SU-DHL-6 (cell line): Measurements from ENCODE around the gene GNA14.

Experiments
- H2AFZ ChIP-seq: fragments of 200-600 bp; sonication (generic); 2 replicates; pipeline ENCODE4 v1.6.1; 2014; ENCODE audit warnings: low read depth, mild to moderate bottlenecking, moderate library complexity, mixed read lengths, antibody characterized with exemption, low read length; ENCODE audit not compliant: severe bottlenecking
- H3F3A ChIP-seq: fragments of 200-600 bp; shearing (Covaris generic); 2 replicates; pipeline ENCODE4 v1.6.0; 2016; ENCODE audit warnings: antibody characterized with exemption, mild to moderate bottlenecking; ENCODE audit not compliant: insufficient read depth
- H3K27ac ChIP-seq: fragments of 200-600 bp; sonication (generic); 2 replicates; pipeline ENCODE4 v1.5.1; 2016; ENCODE audit warnings: low read depth, mild to moderate bottlenecking, low read length, moderate library complexity, mixed read lengths
- H3K27me3 ChIP-seq: fragments of 200-600 bp; sonication (generic), shearing (Covaris generic); 2 replicates; pipeline ENCODE4 v1.6.0; 2014; ENCODE audit warnings: mild to moderate bottlenecking, low read length
- H3K36me3 ChIP-seq: fragments of 200-600 bp; sonication (generic); 2 replicates; pipeline ENCODE4 v1.6.1; 2014; ENCODE audit warnings: mild to moderate bottlenecking, low read length, mixed read lengths
- H3K4me2 ChIP-seq: fragments of 300-600, 200-600 bp; shearing (Covaris generic), sonication (generic); 2 replicates; pipeline ENCODE4 v1.6.0; 2014; ENCODE audit warnings: low read length, low read depth, mild to moderate bottlenecking; ENCODE audit not compliant: poor library complexity, severe bottlenecking
- H3K4me3 ChIP-seq: fragments of 200-600 bp; sonication (generic); 2 replicates; pipeline ENCODE4 v1.5.1; 2014; ENCODE audit warnings: antibody characterized with exemption, low read length, mild to moderate bottlenecking, mixed read lengths; ENCODE audit not compliant: insufficient read depth, poor library complexity, severe bottlenecking
- H3K79me2 ChIP-seq: fragments of 200-600 bp; sonication (generic); 2 replicates; pipeline ENCODE4 v1.6.1; 2014; ENCODE audit warnings: mild to moderate bottlenecking, low read length, moderate library complexity; ENCODE audit not compliant: insufficient read depth
- H3K9ac ChIP-seq: fragments of 200-600 bp; sonication (generic); 2 replicates; pipeline ENCODE4 v1.7.0; 2014; ENCODE audit warnings: mild to moderate bottlenecking, low read length
- H3K9me2 ChIP-seq: fragments of 200-600 bp; sonication (generic); replicated peaks from 2 replicates; pipeline ENCODE4 v1.6.1; 2014; ENCODE audit warnings: low read length; ENCODE audit not compliant: insufficient read depth
- H3K9me3 ChIP-seq: fragments of 200-600 bp; sonication (generic); 2 replicates; pipeline ENCODE4 v1.6.1; 2014; ENCODE audit warnings: low read length, mixed read lengths; ENCODE audit not compliant: insufficient read depth
- H4K20me1 ChIP-seq: fragments of 200-600 bp; sonication (generic); 2 replicates; pipeline ENCODE4 v1.6.1; 2014; ENCODE audit warnings: low read depth, mild to moderate bottlenecking, antibody characterized with exemption, low read length, moderate library complexity, mixed read lengths
- EZH2phosphoT487 ChIP-seq: fragments of 200-600 bp; sonication (generic), shearing (Covaris generic); conservative IDR thresholded peaks from 2 replicates; pipeline ENCODE4 v1.6.1; 2018; ENCODE audit warnings: mild to moderate bottlenecking, antibody characterized with exemption, low read length, moderate library complexity, mixed read lengths
- TF ChIP-seq, protein P1 (sequence below): fragments of 200-600 bp; sonication (generic); IDR thresholded peaks from one replicate; pipeline ENCODE4 v1.5.1; 2017; ENCODE audit warnings: antibody characterized with exemption, mild to moderate bottlenecking, low read length, moderate library complexity; ENCODE audit not compliant: insufficient read depth, poor library complexity, severe bottlenecking

The GNA14 gene

DNA sequence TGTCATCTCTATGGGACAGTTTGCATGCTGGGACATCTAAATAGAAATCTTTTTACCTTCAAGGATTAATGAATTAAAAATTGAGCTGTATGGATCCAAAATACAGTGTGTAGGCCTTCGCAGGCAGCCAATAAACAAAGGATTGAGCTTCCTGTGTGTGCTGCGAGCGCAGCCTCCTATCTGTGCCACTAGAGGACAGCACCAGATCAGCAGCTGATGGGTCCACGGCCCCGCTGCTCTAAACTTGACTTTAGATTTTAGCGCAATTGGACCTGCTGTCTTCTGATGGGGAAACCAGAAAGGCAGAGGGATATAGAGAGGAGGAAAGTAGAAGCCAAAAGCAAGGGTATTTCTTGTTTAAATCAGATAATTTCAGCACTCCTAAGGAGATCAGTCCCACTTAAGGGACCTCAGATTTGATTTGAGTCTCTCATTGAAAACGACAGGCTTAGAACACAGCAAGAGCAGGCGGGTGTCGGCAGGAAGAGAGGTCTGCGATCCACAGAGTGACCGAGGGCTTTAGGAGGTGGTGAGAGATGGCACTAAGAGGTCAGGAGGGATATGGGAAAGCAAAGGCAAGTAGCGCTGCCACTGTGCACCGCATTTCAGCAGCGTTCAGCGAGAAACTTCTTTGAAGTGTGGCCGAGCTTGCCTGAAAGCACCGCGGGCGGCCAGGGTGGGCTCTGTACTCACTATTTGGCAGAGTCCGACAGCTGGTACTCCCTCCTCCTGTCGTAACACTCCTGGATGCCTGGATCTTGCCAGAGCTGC is 214.3 kb downstream of the GNA14 start:
- H3K27me3 ChIP-seq: no peaks in the 10 kb centered on the region
- H3K4me3 ChIP-seq: no peak overlapping the region
- peak overlapping the region; percentile 64 for H2AFZ ChIP-seq
- no peaks in the 10 kb centered on the region for H3K79me2 ChIP-seq
- no peaks in the 10 kb centered on the region for H4K20me1 ChIP-seq
- H3K9me3 ChIP-seq: no peaks in the 10 kb centered on the region
- no peak overlapping the region for H3K4me2 ChIP-seq
- no peak overlapping the region for H3K9ac ChIP-seq
- no peaks in the 10 kb centered on the region for H3K9me2 ChIP-seq
- TF ChIP-seq, protein P1, sequence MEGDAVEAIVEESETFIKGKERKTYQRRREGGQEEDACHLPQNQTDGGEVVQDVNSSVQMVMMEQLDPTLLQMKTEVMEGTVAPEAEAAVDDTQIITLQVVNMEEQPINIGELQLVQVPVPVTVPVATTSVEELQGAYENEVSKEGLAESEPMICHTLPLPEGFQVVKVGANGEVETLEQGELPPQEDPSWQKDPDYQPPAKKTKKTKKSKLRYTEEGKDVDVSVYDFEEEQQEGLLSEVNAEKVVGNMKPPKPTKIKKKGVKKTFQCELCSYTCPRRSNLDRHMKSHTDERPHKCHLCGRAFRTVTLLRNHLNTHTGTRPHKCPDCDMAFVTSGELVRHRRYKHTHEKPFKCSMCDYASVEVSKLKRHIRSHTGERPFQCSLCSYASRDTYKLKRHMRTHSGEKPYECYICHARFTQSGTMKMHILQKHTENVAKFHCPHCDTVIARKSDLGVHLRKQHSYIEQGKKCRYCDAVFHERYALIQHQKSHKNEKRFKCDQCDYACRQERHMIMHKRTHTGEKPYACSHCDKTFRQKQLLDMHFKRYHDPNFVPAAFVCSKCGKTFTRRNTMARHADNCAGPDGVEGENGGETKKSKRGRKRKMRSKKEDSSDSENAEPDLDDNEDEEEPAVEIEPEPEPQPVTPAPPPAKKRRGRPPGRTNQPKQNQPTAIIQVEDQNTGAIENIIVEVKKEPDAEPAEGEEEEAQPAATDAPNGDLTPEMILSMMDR: peak; percentile 79
- no peak for TF ChIP-seq EZH2phosphoT487
- H3K27ac ChIP-seq: no peak overlapping the region
- no peaks in the 10 kb centered on the region for H3K36me3 ChIP-seq
- H3F3A ChIP-seq: no peaks in the 10 kb centered on the region

- Histone ChIP-seq H3K27ac (no peak overlapping the region), H3K27me3 (no peaks in the 10 kb centered on the region), H2AFZ (no peak overlapping the region), H3K4me3 (no peak overlapping the region), H3K36me3 (no peaks in the 10 kb centered on the region), H3K9me2 (no peaks in the 10 kb centered on the region), H3K79me2 (no peaks in the 10 kb centered on the region), H3F3A (no peaks in the 10 kb centered on the region), H4K20me1 (no peaks in the 10 kb centered on the region), H3K4me2 (no peak overlapping the region), H3K9me3 (no peaks in the 10 kb centered on the region), H3K9ac (no peak overlapping the region)
- TF ChIP-seq, protein P1: no peak
- no peak for TF ChIP-seq EZH2phosphoT487
These were observed 216.1 kb downstream of the GNA14 start for GRCh38 chr9:77432053-77432452.

GRCh38 chr9:77429928-77430327 is 218.2 kb downstream of the GNA14 start:
- Histone ChIP-seq H3K9ac (no peak overlapping the region), H3K27me3 (no peaks in the 10 kb centered on the region), H3K9me2 (no peaks in the 10 kb centered on the region), H3K4me2 (no peak overlapping the region), H3K36me3 (no peaks in the 10 kb centered on the region), H4K20me1 (no peaks in the 10 kb centered on the region), H3K9me3 (no peaks in the 10 kb centered on the region), H3K27ac (no peak overlapping the region), H3K79me2 (no peaks in the 10 kb centered on the region), H3F3A (no peaks in the 10 kb centered on the region), H3K4me3 (no peak overlapping the region), H2AFZ (no peak overlapping the region)
- TF ChIP-seq, protein P1: no peak
- no peak for TF ChIP-seq EZH2phosphoT487
